ENCODE measurements around the gene LIN7B. TPM values are rescaled to one million over a fixed set of nuclear protein-coding genes. Genes with fewer than 3 reads are reported as not detected.
A peak's percentile ranks its signal among the peaks of the same experiment; 100 is the strongest.

Gene LIN7B
- total and polyA plus RNA-seq, 9 donors: 9.6 to 14.4 (median 11.4) TPM

GRCh38 chr19:49161987-49162386 is 47.8 kb downstream of the LIN7B start:
- no peak overlapping the region for H3K4me3 ChIP-seq (ENCODE audit: low read length)
- peak overlapping the region; percentile 7 for H3K27ac ChIP-seq (ENCODE audit: low read length)
- H3K9me3 ChIP-seq (replicated peaks; ENCODE audit: control insufficient read depth, low read depth, low read length): no peaks in the 10 kb centered on the region
- peaks cover 27% of the 10 kb centered on the region for H3K4me1 ChIP-seq (ENCODE audit: control insufficient read depth, insufficient read depth, low read length)
- no peak for DNase-seq
- no peaks in the 10 kb centered on the region for H3K36me3 ChIP-seq (ENCODE audit: control insufficient read depth, insufficient read depth, low read length)
- WGBS (ENCODE audit: insufficient coverage): 63% methylated on average over 4 of the region's 4 CpGs
- H3K27me3 ChIP-seq (ENCODE audit: control insufficient read depth, insufficient read depth, low read length): peaks cover 4% of the 10 kb centered on the region

GRCh38 chr19:49165111-49165750 is 51.1 kb downstream of the LIN7B start:
- Histone ChIP-seq H3K4me1 (ENCODE audit: control insufficient read depth, insufficient read depth, low read length) (peaks cover 15% of the 10 kb centered on the region), H3K36me3 (ENCODE audit: control insufficient read depth, insufficient read depth, low read length) (peaks cover 5% of the 10 kb centered on the region), H3K27me3 (ENCODE audit: control insufficient read depth, insufficient read depth, low read length) (peaks cover 4% of the 10 kb centered on the region), H3K27ac (ENCODE audit: low read length) (peak overlapping the region; percentile 88), H3K4me3 (ENCODE audit: low read length) (no peak overlapping the region), H3K9me3 (replicated peaks; ENCODE audit: control insufficient read depth, low read depth, low read length) (no peaks in the 10 kb centered on the region)
- DNase-seq: peak; percentile 67
- 49% methylated on average over 22 of the region's 24 CpGs for WGBS (ENCODE audit: insufficient coverage)

GRCh38 chr19:49165865-49166301 is 51.7 kb downstream of the LIN7B start:
- H3K4me1 ChIP-seq (ENCODE audit: control insufficient read depth, insufficient read depth, low read length): peaks cover 15% of the 10 kb centered on the region
- peaks cover 11% of the 10 kb centered on the region for H3K36me3 ChIP-seq (ENCODE audit: control insufficient read depth, insufficient read depth, low read length)
- no peaks in the 10 kb centered on the region for H3K9me3 ChIP-seq (replicated peaks; ENCODE audit: control insufficient read depth, low read depth, low read length)
- no peak for DNase-seq
- H3K27ac ChIP-seq (ENCODE audit: low read length): peak overlapping the region; percentile 88
- H3K27me3 ChIP-seq (ENCODE audit: control insufficient read depth, insufficient read depth, low read length): peaks cover 4% of the 10 kb centered on the region
- H3K4me3 ChIP-seq (ENCODE audit: low read length): peak overlapping the region; percentile 0
- 22% methylated on average over 28 of the region's 30 CpGs for WGBS (ENCODE audit: insufficient coverage)

GRCh38 chr19:49167857-49168409 is 53.8 kb downstream of the LIN7B start:
- no peak overlapping the region for H3K27ac ChIP-seq (ENCODE audit: low read length)
- H3K4me3 ChIP-seq (ENCODE audit: low read length): no peak overlapping the region
- H3K27me3 ChIP-seq (ENCODE audit: control insufficient read depth, insufficient read depth, low read length): peaks cover 4% of the 10 kb centered on the region
- DNase-seq: no peak
- WGBS (ENCODE audit: insufficient coverage): 59% methylated on average over 14 of the region's 25 CpGs
- H3K9me3 ChIP-seq (replicated peaks; ENCODE audit: control insufficient read depth, low read depth, low read length): no peaks in the 10 kb centered on the region
- H3K4me1 ChIP-seq (ENCODE audit: control insufficient read depth, insufficient read depth, low read length): peaks cover 15% of the 10 kb centered on the region
- peaks cover 30% of the 10 kb centered on the region for H3K36me3 ChIP-seq (ENCODE audit: control insufficient read depth, insufficient read depth, low read length)

Other genes with a start within 250 kb of the LIN7B start
- gene PLEKHA4, start 245.8 kb upstream of the LIN7B start, total RNA-seq: 18.7 TPM
- gene PLEKHA4, start 245.8 kb upstream of the LIN7B start, polyA plus RNA-seq (ENCODE audit: insufficient read depth in 1 of 8, insufficient read length in 8 of 8, low replicate concordance in 1 of 8): 10 to 100 TPM; 34.9 to 59.0 (median 38.4) TPM
- gene PPP1R15A, start 241.9 kb upstream of the LIN7B start, total RNA-seq: 32.2 TPM
- 10 to 100 TPM; 49.0 to 84.7 (median 57.3) TPM for gene PPP1R15A, start 241.9 kb upstream of the LIN7B start, polyA plus RNA-seq (ENCODE audit: insufficient read depth in 1 of 8, insufficient read length in 8 of 8, low replicate concordance in 1 of 8)
- gene TULP2, start 215.6 kb upstream of the LIN7B start, total RNA-seq: 0.09 TPM
- under 1 TPM in 7 of 8 donors, not detected in 1; 0.13 to 0.88 (median 0.46) TPM for gene TULP2, start 215.6 kb upstream of the LIN7B start, polyA plus RNA-seq (ENCODE audit: insufficient read depth in 1 of 8, insufficient read length in 8 of 8, low replicate concordance in 1 of 8)
- 97.3 TPM for gene NUCB1, start 214.1 kb upstream of the LIN7B start, total RNA-seq
- gene NUCB1, start 214.1 kb upstream of the LIN7B start, polyA plus RNA-seq (ENCODE audit: insufficient read depth in 1 of 8, insufficient read length in 8 of 8, low replicate concordance in 1 of 8): 100 to 1,000 TPM; 141 to 216 (median 175) TPM
- 0.31 TPM for gene DHDH, start 180.7 kb upstream of the LIN7B start, total RNA-seq
- 1 to 10 TPM in 1 of 8 donors, under 1 TPM in 7; 0.20 to 1.9 (median 0.42) TPM for gene DHDH, start 180.7 kb upstream of the LIN7B start, polyA plus RNA-seq (ENCODE audit: insufficient read depth in 1 of 8, insufficient read length in 8 of 8, low replicate concordance in 1 of 8)
- 27.1 TPM for gene BAX, start 159.5 kb upstream of the LIN7B start, total RNA-seq
- 10 to 100 TPM; 33.9 to 52.4 (median 44.7) TPM for gene BAX, start 159.5 kb upstream of the LIN7B start, polyA plus RNA-seq (ENCODE audit: insufficient read depth in 1 of 8, insufficient read length in 8 of 8, low replicate concordance in 1 of 8)
- gene FTL, start 149.1 kb upstream of the LIN7B start, total RNA-seq: 786 TPM
- gene FTL, start 149.1 kb upstream of the LIN7B start, polyA plus RNA-seq (ENCODE audit: insufficient read depth in 1 of 8, insufficient read length in 8 of 8, low replicate concordance in 1 of 8): 100 to 1,000 TPM; 576 to 914 (median 741) TPM
- gene GYS1, start 121.1 kb upstream of the LIN7B start, total RNA-seq: 43.8 TPM
- gene GYS1, start 121.1 kb upstream of the LIN7B start, polyA plus RNA-seq (ENCODE audit: insufficient read depth in 1 of 8, insufficient read length in 8 of 8, low replicate concordance in 1 of 8): 10 to 100 TPM; 47.3 to 87.3 (median 65.3) TPM
- 63.8 TPM for gene RUVBL2, start 120.5 kb upstream of the LIN7B start, total RNA-seq
- gene RUVBL2, start 120.5 kb upstream of the LIN7B start, polyA plus RNA-seq (ENCODE audit: insufficient read depth in 1 of 8, insufficient read length in 8 of 8, low replicate concordance in 1 of 8): 10 to 100 TPM; 55.3 to 72.5 (median 66.9) TPM
- not detected for gene LHB, start 97.3 kb upstream of the LIN7B start, total RNA-seq
- gene LHB, start 97.3 kb upstream of the LIN7B start, polyA plus RNA-seq (ENCODE audit: insufficient read depth in 1 of 8, insufficient read length in 8 of 8, low replicate concordance in 1 of 8): not detected
- gene CGB3, start 90.0 kb upstream of the LIN7B start, total RNA-seq: 0.22 TPM
- under 1 TPM in 2 of 8 donors, not detected in 6; 0.57 to 0.60 TPM for gene CGB3, start 90.0 kb upstream of the LIN7B start, polyA plus RNA-seq (ENCODE audit: insufficient read depth in 1 of 8, insufficient read length in 8 of 8, low replicate concordance in 1 of 8)
- not detected for gene CGB2, start 82.5 kb upstream of the LIN7B start, total RNA-seq
- under 1 TPM in 1 of 8 donors, not detected in 7; 0.27 TPM for gene CGB2, start 82.5 kb upstream of the LIN7B start, polyA plus RNA-seq (ENCODE audit: insufficient read depth in 1 of 8, insufficient read length in 8 of 8, low replicate concordance in 1 of 8)
- not detected for gene CGB1, start 77.5 kb upstream of the LIN7B start, total RNA-seq
- gene CGB1, start 77.5 kb upstream of the LIN7B start, polyA plus RNA-seq (ENCODE audit: insufficient read depth in 1 of 8, insufficient read length in 8 of 8, low replicate concordance in 1 of 8): not detected
- 0.40 TPM for gene CGB5, start 70.5 kb upstream of the LIN7B start, total RNA-seq
- gene CGB5, start 70.5 kb upstream of the LIN7B start, polyA plus RNA-seq (ENCODE audit: insufficient read depth in 1 of 8, insufficient read length in 8 of 8, low replicate concordance in 1 of 8): 1 to 10 TPM in 1 of 8 donors, under 1 TPM in 2, not detected in 5; 0.23 to 1.4 (median 0.63) TPM
- 0.31 TPM for gene CGB8, start 65.3 kb upstream of the LIN7B start, total RNA-seq
- gene CGB8, start 65.3 kb upstream of the LIN7B start, polyA plus RNA-seq (ENCODE audit: insufficient read depth in 1 of 8, insufficient read length in 8 of 8, low replicate concordance in 1 of 8): under 1 TPM in 4 of 8 donors, not detected in 4; 0.20 to 0.58 (median 0.25) TPM
- 0.53 TPM for gene CGB7, start 56.6 kb upstream of the LIN7B start, total RNA-seq
- gene CGB7, start 56.6 kb upstream of the LIN7B start, polyA plus RNA-seq (ENCODE audit: insufficient read depth in 1 of 8, insufficient read length in 8 of 8, low replicate concordance in 1 of 8): 1 to 10 TPM in 4 of 8 donors, under 1 TPM in 4; 0.34 to 1.4 (median 0.87) TPM
- 1.6 TPM for gene NTF4, start 49.6 kb upstream of the LIN7B start, total RNA-seq
- gene NTF4, start 49.6 kb upstream of the LIN7B start, polyA plus RNA-seq (ENCODE audit: insufficient read depth in 1 of 8, insufficient read length in 8 of 8, low replicate concordance in 1 of 8): 1 to 10 TPM; 2.5 to 5.2 (median 3.6) TPM
- gene KCNA7, start 41.7 kb upstream of the LIN7B start, total RNA-seq: 2.8 TPM
- gene KCNA7, start 41.7 kb upstream of the LIN7B start, polyA plus RNA-seq (ENCODE audit: insufficient read depth in 1 of 8, insufficient read length in 8 of 8, low replicate concordance in 1 of 8): 1 to 10 TPM; 4.4 to 8.1 (median 6.4) TPM
- gene SNRNP70, start 28.9 kb upstream of the LIN7B start, total RNA-seq: 157 TPM
- gene SNRNP70, start 28.9 kb upstream of the LIN7B start, polyA plus RNA-seq (ENCODE audit: insufficient read depth in 1 of 8, insufficient read length in 8 of 8, low replicate concordance in 1 of 8): 100 to 1,000 TPM; 173 to 276 (median 221) TPM
- 0.35 TPM for gene C19orf73, start 4.8 kb downstream of the LIN7B start, total RNA-seq
- 1 to 10 TPM in 2 of 8 donors, under 1 TPM in 6; 0.33 to 1.2 (median 0.72) TPM for gene C19orf73, start 4.8 kb downstream of the LIN7B start, polyA plus RNA-seq (ENCODE audit: insufficient read depth in 1 of 8, insufficient read length in 8 of 8, low replicate concordance in 1 of 8)
- gene PPFIA3, start 5.2 kb downstream of the LIN7B start, total RNA-seq: 5.5 TPM
- 10 to 100 TPM in 1 of 8 donors, 1 to 10 TPM in 7; 7.2 to 11.1 (median 8.3) TPM for gene PPFIA3, start 5.2 kb downstream of the LIN7B start, polyA plus RNA-seq (ENCODE audit: insufficient read depth in 1 of 8, insufficient read length in 8 of 8, low replicate concordance in 1 of 8)
- gene HRC, start 41.0 kb downstream of the LIN7B start, total RNA-seq: 105 TPM
- gene HRC, start 41.0 kb downstream of the LIN7B start, polyA plus RNA-seq (ENCODE audit: insufficient read depth in 1 of 8, insufficient read length in 8 of 8, low replicate concordance in 1 of 8): 100 to 1,000 TPM; 106 to 172 (median 135) TPM
- gene TRPM4, start 43.4 kb downstream of the LIN7B start, total RNA-seq: 13.1 TPM
- gene TRPM4, start 43.4 kb downstream of the LIN7B start, polyA plus RNA-seq (ENCODE audit: insufficient read depth in 1 of 8, insufficient read length in 8 of 8, low replicate concordance in 1 of 8): 10 to 100 TPM; 24.0 to 52.5 (median 36.4) TPM
- 0.49 TPM for gene SLC6A16, start 210.8 kb downstream of the LIN7B start, total RNA-seq
- gene SLC6A16, start 210.8 kb downstream of the LIN7B start, polyA plus RNA-seq (ENCODE audit: insufficient read depth in 1 of 8, insufficient read length in 8 of 8, low replicate concordance in 1 of 8): 1 to 10 TPM in 7 of 8 donors, under 1 TPM in 1; 0.50 to 3.2 (median 1.3) TPM
- 1.1 TPM for gene CD37, start 221.0 kb downstream of the LIN7B start, total RNA-seq
- gene CD37, start 221.0 kb downstream of the LIN7B start, polyA plus RNA-seq (ENCODE audit: insufficient read depth in 1 of 8, insufficient read length in 8 of 8, low replicate concordance in 1 of 8): 10 to 100 TPM; 15.3 to 27.7 (median 22.9) TPM
- gene TEAD2, start 248.0 kb downstream of the LIN7B start, total RNA-seq: 43.0 TPM
- 10 to 100 TPM; 56.7 to 82.6 (median 74.2) TPM for gene TEAD2, start 248.0 kb downstream of the LIN7B start, polyA plus RNA-seq (ENCODE audit: insufficient read depth in 1 of 8, insufficient read length in 8 of 8, low replicate concordance in 1 of 8)
- gene DKKL1, start 249.5 kb downstream of the LIN7B start, total RNA-seq: 1.4 TPM
- gene DKKL1, start 249.5 kb downstream of the LIN7B start, polyA plus RNA-seq (ENCODE audit: insufficient read depth in 1 of 8, insufficient read length in 8 of 8, low replicate concordance in 1 of 8): 1 to 10 TPM; 1.6 to 4.0 (median 3.1) TPM